ENCODE data around the gene PLEK.
"Not testable (repeated sequence)": the region's sequence is repeated elsewhere in the genome, so short reads cannot be mapped to it uniquely, and the experiment has no call there.

The PLEK gene

GRCh38 chr2:68365087-68365486, at the start of gene PLEK:
PLEK (plus strand) TSS chr2:68365282; CDS start chr2:68365352, 70 bp downstream.
- no peak for DNase-seq

- no peak for DNase-seq
Measured at GRCh38 chr2:68316111-68316510, 49.0 kb upstream of the PLEK start.

GRCh38 chr2:68317971-68318913, 46.8 kb upstream of the PLEK start:
- DNase-seq = no peak

GRCh38 chr2:68318914-68319397, 46.1 kb upstream of the PLEK start:
- no peak for DNase-seq

- peak; percentile 69 for DNase-seq
Measured at GRCh38 chr2:68319398-68320117, 45.5 kb upstream of the PLEK start, which contains the start of gene CNRIP1. CNRIP1 (minus strand) TSS chr2:68319949; CDS start chr2:68319400, 549 bp downstream.

- DNase-seq = peak; percentile 81
Measured at GRCh38 chr2:68320118-68320641, 44.9 kb upstream of the PLEK start.

- DNase-seq = no peak
Measured at GRCh38 chr2:68325056-68325455, 40.0 kb upstream of the PLEK start.

- no peak for DNase-seq
Measured at GRCh38 chr2:68328901-68329300, 36.2 kb upstream of the PLEK start.

- no peak for DNase-seq
Measured at GRCh38 chr2:68330691-68331090, 34.4 kb upstream of the PLEK start.

- DNase-seq = no peak
Measured at GRCh38 chr2:68333009-68333408, 32.1 kb upstream of the PLEK start.

- DNase-seq = no peak
Measured at GRCh38 chr2:68333931-68334330, 31.2 kb upstream of the PLEK start.

GRCh38 chr2:68336192-68336591, 28.9 kb upstream of the PLEK start:
- DNase-seq = no peak

GRCh38 chr2:68340226-68341061, 24.6 kb upstream of the PLEK start:
- DNase-seq = no peak

GRCh38 chr2:68341062-68341329, 24.1 kb upstream of the PLEK start:
- no peak for DNase-seq

- DNase-seq = no peak
Measured at GRCh38 chr2:68341583-68341982, 23.5 kb upstream of the PLEK start.

GRCh38 chr2:68342470-68342869, 22.6 kb upstream of the PLEK start:
- no peak for DNase-seq

- no peak for DNase-seq
Measured at GRCh38 chr2:68344031-68344430, 21.1 kb upstream of the PLEK start.

- no peak for DNase-seq
Measured at GRCh38 chr2:68345129-68345875, 19.8 kb upstream of the PLEK start.

GRCh38 chr2:68349091-68349490, 16.0 kb upstream of the PLEK start:
- DNase-seq = not testable (repeated sequence)

GRCh38 chr2:68351997-68352396, 13.1 kb upstream of the PLEK start:
- no peak for DNase-seq

- no peak for DNase-seq
Measured at GRCh38 chr2:68352651-68353391, 12.3 kb upstream of the PLEK start.
